Mucosa of descending colon (tissue), 3 donors: ENCODE results near the gene ABLIM3. TPM values are rescaled to one million over a fixed set of nuclear protein-coding genes. Genes with fewer than 3 reads are reported as not detected.

Experiments used
- ATAC-seq: fragments of 200-7000 bp; cut with Tn5 transposase; one replicate; pipeline ENCODE4 v1.9.1; 2020; ENCODE audit warnings: mild to moderate bottlenecking, moderate library complexity
- DNase-seq, 3 donors: peaks; one replicate each; pipeline ENCODE4 v3.0.0-alpha.2; 2020
- H3K36me3 ChIP-seq: fragments of 200-600 bp; one replicate; pipeline ENCODE4 v1.8.0; 2021; ENCODE audit warnings: low read depth, mild to moderate bottlenecking
- H3K4me1 ChIP-seq: fragments of 200-600 bp; one replicate; pipeline ENCODE4 v1.8.0; 2021; ENCODE audit warnings: low read depth, mild to moderate bottlenecking
- H3K4me3 ChIP-seq: fragments of 200-600 bp; one replicate; pipeline ENCODE4 v1.8.0; 2021; ENCODE audit warnings: mild to moderate bottlenecking
- H3K9me3 ChIP-seq: fragments of 200-600 bp; one replicate; pipeline ENCODE4 v1.8.0; 2021; ENCODE audit warnings: mild to moderate bottlenecking
- intact Hi-C, 2 donors: fragments of 100-400 bp; cut with DNase I in 1 of 2; cut with micrococcal nuclease in 1 of 2; formaldehyde crosslinking; loops; one replicate each; pipeline versions ENCODE4 v1.11.0 to v1.11.1; 2022; cut with DNase I, micrococcal nuclease
- total RNA-seq, 3 donors: library from RNA; stranded (reverse); fragmentation: NEBNext Ultra II Directional in 2 of 3; extraction: Animal tissue kit (Norgen Biotek cat#: 25700) in 2 of 3; gene quantifications; one replicate each; pipeline versions ENCODE4 v1.2.1 to v1.2.4, GENCODE V29; 2021 to 2023
- TF ChIP-seq, protein P1 (sequence below): fragments of 200-600 bp; IDR thresholded peaks from one replicate; pipeline ENCODE4 v1.8.0; 2022; ENCODE audit warnings: antibody characterized with exemption, mild to moderate bottlenecking
- donor health status: DM: no; HTN: no; CAD: no; lungs with moderate emphysema.
- donor health status: DM: no; HTN: no; CAD: no.
- donor health status: DM: no; HTN: yes; CAD: no.

The ABLIM3 gene
- total RNA-seq, 3 donors from 2014 or later, result 4.1 to 12.4 (median 7.4) TPM

DNA sequence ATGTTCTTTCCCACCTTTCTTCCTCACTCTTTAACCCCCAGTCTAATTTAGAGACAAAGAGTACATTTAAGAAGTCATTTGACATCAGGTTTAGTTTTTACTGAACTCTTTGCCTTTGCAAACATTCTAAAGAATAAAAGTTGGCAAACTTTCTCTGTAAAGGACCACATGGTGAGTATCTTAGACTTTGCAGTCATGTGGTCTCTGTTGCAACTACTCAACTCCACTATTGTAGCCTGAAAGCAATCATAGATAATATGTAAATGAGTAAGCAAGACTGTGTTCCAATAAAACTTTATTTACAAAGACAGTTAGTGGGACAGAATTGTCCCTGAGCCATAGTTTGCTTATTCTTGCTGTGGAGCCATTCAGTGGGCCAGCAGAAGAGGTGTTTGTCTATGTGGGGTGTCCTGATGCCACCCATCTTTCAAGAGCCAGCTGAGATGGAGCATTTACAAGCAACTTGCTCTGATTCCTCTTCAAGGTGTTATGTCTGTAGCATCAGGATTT, 25.4 kb downstream of the ABLIM3 start:
- no peak overlapping the region for H3K4me3 ChIP-seq
- TF ChIP-seq, protein P1, sequence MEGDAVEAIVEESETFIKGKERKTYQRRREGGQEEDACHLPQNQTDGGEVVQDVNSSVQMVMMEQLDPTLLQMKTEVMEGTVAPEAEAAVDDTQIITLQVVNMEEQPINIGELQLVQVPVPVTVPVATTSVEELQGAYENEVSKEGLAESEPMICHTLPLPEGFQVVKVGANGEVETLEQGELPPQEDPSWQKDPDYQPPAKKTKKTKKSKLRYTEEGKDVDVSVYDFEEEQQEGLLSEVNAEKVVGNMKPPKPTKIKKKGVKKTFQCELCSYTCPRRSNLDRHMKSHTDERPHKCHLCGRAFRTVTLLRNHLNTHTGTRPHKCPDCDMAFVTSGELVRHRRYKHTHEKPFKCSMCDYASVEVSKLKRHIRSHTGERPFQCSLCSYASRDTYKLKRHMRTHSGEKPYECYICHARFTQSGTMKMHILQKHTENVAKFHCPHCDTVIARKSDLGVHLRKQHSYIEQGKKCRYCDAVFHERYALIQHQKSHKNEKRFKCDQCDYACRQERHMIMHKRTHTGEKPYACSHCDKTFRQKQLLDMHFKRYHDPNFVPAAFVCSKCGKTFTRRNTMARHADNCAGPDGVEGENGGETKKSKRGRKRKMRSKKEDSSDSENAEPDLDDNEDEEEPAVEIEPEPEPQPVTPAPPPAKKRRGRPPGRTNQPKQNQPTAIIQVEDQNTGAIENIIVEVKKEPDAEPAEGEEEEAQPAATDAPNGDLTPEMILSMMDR, result no peak
- DNase-seq, result no peak
- intact Hi-C loops, result no loop called here
- no peaks in the 10 kb centered on the region for H3K9me3 ChIP-seq
- no peaks in the 10 kb centered on the region for H3K4me1 ChIP-seq
- ATAC-seq, result no peak
- H3K36me3 ChIP-seq, result no peaks in the 10 kb centered on the region

DNA sequence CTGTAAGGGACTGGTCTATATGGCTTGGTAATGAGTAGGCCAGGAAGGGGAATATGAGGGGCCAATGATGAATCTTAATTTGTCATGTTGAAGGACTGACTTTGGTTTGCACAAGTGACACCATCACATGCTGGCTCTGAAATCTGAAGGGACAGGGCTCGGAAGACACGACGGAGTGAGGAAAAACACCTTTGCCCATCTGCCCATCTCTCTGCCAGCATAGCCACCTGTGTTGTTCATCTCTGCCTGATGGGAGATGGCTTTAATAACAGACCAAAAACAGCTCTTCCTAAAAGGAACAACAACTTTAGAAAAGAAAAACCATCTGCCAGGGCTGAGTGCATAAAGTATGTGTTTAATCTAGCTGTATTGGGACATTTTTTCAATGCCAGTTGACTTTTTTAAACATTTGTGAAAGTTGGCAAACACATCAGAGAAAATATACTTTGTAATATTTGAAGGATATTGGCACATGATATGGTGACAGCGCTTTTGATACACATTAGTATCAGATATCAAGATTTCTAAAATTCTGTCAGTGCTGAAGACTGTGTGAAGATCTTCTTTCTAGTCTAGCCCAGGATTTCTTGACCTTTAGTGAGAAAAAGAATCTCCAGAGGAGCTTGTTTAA, 27.1 kb downstream of the ABLIM3 start:
- intact Hi-C loops, result no loop called here
- TF ChIP-seq, protein P1, result no peak
- no peaks in the 10 kb centered on the region for H3K9me3 ChIP-seq
- H3K4me3 ChIP-seq, result no peak overlapping the region
- ATAC-seq (no peak), DNase-seq (no peak)
- H3K36me3 ChIP-seq, result no peaks in the 10 kb centered on the region
- no peaks in the 10 kb centered on the region for H3K4me1 ChIP-seq

DNA sequence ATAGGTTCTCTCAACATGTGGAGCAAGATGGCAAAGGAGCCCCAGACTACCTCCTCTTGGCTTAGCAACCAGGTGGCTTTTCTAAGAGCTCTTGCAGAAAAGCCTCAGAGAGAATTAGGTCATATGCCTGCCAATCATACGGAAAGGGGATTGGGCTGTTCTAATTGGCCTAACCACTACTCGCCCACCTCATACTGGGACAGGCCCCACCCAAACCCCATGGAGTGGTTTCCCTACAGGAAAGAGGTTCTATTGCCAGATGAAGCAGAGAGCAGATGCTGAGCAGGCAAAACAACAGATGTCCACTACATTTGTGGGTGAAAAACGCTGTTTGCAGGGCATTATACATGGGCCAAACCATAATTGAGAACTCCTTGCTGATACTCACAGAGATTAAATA, 29.0 kb downstream of the ABLIM3 start:
- TF ChIP-seq, protein P1, result no peak
- no peak for DNase-seq
- intact Hi-C loops, result no loop called here
- Histone ChIP-seq H3K4me1 (no peaks in the 10 kb centered on the region), H3K36me3 (no peaks in the 10 kb centered on the region), H3K9me3 (no peaks in the 10 kb centered on the region), H3K4me3 (no peak overlapping the region)
- no peak for ATAC-seq

DNA sequence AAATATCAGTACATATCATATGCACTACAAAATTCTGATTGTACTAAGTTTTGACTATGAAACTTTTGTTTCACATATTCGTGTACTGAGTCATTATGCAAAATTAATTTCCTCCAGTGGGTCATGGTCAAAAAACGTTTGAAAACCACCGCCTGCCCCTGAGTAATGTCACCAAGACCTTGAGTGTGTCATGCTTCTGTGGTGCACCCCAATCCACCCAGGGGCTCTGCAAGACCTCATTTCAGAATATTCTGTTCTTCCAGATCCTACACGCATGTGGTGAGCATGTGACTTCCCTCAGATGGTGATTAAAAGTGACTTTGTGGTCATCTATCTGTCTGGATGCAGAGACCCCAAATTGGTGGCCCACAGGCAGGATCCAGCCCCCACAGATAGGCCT, 31.0 kb downstream of the ABLIM3 start:
- no peak for DNase-seq
- no peak for ATAC-seq
- H3K36me3 ChIP-seq, result no peaks in the 10 kb centered on the region
- intact Hi-C loops, result no loop called here
- H3K9me3 ChIP-seq, result no peaks in the 10 kb centered on the region
- TF ChIP-seq, protein P1, result no peak
- H3K4me3 ChIP-seq, result no peak overlapping the region
- no peaks in the 10 kb centered on the region for H3K4me1 ChIP-seq

DNA sequence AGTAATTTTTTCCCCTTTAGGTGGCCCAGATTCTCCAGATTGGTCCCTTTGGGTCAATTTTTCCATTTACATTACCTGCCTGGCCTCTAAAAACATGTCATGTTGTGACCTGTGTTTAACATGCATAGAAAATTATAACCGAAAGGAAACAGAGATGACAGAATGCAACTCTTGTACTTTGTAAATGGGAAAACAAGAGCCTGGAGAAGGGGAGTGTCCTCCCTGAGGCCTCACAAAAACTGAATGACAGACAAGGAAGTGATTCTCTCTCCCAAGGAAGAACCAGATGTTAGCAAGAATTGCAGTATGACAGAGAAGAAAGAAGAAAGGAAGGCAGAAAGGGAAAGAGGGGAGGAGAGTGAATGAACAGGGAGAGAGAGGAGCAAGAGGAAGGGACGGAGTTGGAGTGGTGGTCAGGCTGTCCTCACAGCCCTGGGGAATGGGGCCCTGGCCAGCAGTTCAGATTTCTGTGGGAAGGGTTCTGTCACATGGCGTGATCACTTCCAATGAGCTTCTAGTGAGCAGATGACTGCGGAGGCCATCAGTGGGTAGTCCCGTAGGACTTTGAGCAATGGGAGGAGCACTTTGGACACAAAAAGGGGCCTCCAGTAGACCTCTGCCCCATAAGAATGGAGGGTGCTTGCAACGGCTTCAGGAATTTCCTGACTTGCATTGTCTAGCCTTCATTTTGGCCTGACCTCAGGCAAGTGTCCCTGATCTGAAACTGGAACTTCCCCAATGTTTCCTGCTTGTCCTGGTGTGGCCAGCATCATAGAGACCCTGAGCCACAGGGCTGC, 31.6 kb downstream of the ABLIM3 start:
- ATAC-seq (no peak), DNase-seq (no peak)
- Histone ChIP-seq H3K4me1 (no peaks in the 10 kb centered on the region), H3K9me3 (no peaks in the 10 kb centered on the region), H3K4me3 (no peak overlapping the region), H3K36me3 (no peaks in the 10 kb centered on the region)
- TF ChIP-seq, protein P1, result no peak
- intact Hi-C loops, result no loop called here
